Endothelial cell of coronary artery (primary cell): ENCODE measurements around the gene GDF9. TPM values are rescaled to one million over a fixed set of nuclear protein-coding genes. Genes with fewer than 3 reads are reported as not detected.

Experiments used
- total RNA-seq: library from RNA; depleted of rRNA; stranded (reverse); fragments of >200 nt; gene quantifications from 2 replicates; pipeline ENCODE4 v1.2.3, GENCODE V29; 2014

Gene GDF9
- total RNA-seq: under 0.01 and 0.09 TPM in 2 replicates

GRCh38 chr5:132866342-132867045 is at the start of gene GDF9, which contains the start of gene UQCRQ:
Gene GDF9 (minus strand): TSS chr5:132866469. CDS start chr5:132864533, 1,936 bp downstream.
Gene UQCRQ (plus strand): TSS chr5:132866642. CDS start chr5:132866882, 240 bp downstream.

DNA sequence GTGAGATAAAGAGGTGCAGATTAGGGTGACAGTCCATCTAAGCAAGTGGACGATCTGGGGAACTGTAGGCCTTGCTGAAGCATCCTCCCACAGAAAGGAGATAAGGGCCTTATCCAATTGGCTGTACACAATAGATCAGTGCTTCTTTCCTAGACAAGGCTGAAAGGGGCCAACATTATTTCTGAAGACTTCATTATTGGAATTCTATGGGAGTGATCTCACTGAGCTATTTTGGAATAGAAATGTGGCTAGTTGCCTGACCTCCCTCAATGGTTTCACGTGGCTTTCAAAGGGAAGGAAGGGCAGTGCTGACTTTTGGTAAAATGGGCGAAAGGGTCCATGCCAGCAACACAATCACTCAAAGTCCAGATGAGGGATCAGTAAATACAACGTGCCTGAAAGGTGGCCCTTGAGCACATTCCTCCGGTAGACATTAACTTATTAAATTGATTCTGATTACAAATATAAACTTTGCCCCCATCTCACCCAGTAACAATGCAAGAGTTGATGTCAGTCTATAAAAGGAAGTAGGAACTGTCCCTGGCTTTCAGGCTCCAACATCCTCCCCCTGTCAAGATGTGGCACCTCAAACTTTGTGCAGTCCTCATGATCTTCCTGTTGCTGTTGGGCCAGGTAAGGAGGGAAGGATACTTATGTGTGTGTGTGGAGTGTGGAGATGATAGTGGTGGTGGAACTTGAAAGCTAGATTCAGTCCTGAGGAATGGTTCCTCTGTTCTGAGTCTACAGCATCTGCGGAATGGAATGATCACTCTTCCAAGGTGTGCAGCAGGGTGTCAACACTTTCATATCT is 7.1 kb upstream of the GDF9 start, which contains the start of gene LEAP2:
Gene LEAP2, plus strand, starts transcription at position 550 of the 811 bp plus-strand sequence. Its CDS starts 27 bp downstream, at position 577.

DNA sequence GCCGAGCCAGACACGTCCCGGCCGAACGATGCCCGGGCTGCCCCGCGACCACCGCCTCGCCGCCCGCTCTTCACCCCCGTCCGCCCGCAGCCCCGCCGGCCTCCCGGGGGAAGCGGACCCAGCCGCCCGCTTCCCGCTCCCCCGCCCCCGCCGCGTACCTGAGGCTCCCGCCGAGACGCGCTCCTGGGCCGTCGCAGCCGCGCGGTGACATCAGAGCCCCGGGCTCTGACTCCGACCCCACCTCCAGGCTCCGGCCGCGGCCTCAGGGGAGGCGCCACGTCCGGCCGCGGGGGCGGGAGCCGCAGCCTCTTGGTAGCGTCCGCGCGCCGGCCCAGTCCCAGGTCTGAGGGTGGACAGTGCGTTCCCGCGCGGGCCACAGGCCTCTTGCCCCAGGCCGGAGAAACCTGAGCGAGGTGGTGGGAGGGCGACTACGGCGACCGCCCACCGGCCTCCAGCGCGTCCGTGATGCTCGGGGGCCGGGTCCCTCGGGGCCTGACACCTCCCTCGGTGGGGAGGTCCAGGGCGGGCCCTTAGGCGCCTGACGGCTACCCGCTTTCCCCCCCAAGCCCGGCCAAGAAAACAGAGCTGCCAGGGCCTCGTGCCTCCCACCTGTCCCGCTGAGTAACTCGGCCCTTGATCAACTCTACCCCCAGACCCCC is 35.7 kb downstream of the GDF9 start, which contains the start of gene SHROOM1:
Gene SHROOM1, minus strand, starts transcription at position 212 of the 659 bp plus-strand sequence. CDS start 4,507 bp downstream, outside the sequence.

DNA sequence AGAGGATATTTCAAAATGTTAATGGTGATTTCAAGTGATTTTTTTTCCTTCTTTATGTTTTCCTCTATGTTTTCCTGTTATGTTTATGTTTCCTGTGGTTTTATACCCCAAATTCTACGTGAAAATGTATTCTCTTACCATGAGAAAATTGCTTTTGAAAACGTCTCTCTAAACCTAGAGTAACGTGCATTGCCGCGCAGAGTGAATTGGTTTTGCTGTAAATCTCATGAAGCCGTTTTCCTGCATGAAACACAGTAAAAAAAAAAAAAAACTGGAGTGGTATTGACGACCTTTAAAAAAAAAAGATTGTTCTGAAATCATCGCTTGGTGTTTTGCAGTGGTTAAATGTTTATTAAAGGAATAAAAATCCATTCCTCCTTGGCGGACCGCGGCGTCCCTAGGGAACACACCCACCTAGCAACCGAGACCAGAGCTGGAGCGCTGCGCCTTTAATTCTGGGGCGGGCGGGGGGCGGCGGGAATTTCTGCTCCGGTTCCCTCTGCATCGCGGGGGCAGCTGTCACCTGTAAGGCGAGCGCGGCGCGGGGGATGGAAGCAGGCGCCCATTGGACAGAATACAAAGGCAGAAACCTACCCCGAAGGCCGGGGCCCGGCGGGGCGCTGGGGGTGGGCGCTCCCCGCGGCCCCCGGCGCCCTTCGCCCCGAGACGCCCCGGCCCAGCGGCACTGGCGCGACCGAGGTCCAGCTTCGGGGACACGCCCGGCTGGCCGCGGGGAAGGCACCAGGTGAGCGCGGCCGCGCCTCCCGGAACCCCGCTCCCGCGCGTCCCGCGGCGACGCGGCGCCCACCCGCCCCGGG is 53.3 kb downstream of the GDF9 start, which contains the start of gene SOWAHA:
Gene SOWAHA, plus strand, starts transcription at position 522 of the 818 bp plus-strand sequence. CDS start 320 bp downstream, outside the sequence.

Other genes with a start within 250 kb of the GDF9 start
- not detected in 2 replicates for gene IL13, start 208.3 kb downstream of the GDF9 start, total RNA-seq
- not detected in 2 replicates for gene IL4, start 192.5 kb downstream of the GDF9 start, total RNA-seq
- 10.4 and 13.2 TPM in 2 replicates for gene KIF3A, start 128.9 kb downstream of the GDF9 start, total RNA-seq
- gene CCNI2, start 119.0 kb downstream of the GDF9 start, total RNA-seq: not detected in 2 replicates
- 44.6 and 61.6 TPM in 2 replicates for gene SEPTIN8, start 89.2 kb downstream of the GDF9 start, total RNA-seq
- not detected in 2 replicates for gene SOWAHA, start 53.2 kb downstream of the GDF9 start, total RNA-seq
- 4.2 and 4.3 TPM in 2 replicates for gene SHROOM1, start 35.8 kb downstream of the GDF9 start, total RNA-seq
- 84.6 and 115 TPM in 2 replicates for gene UQCRQ, start 173 bp upstream of the GDF9 start, total RNA-seq
- 0.09 and 0.19 TPM in 2 replicates for gene LEAP2, start 7.2 kb upstream of the GDF9 start, total RNA-seq
- 30.4 and 34.4 TPM in 2 replicates for gene AFF4, start 97.2 kb upstream of the GDF9 start, total RNA-seq
- gene ZCCHC10, start 160.1 kb upstream of the GDF9 start, total RNA-seq: 9.9 and 15.6 TPM in 2 replicates
- gene HSPA4, start 185.5 kb upstream of the GDF9 start, total RNA-seq: 110 and 115 TPM in 2 replicates